HG02610 (cell line): ENCODE data around the gene DCP1A.
"Not testable (repeated sequence)": the region's sequence is repeated elsewhere in the genome, so short reads cannot be mapped to it uniquely, and the experiment has no call there.

Source experiments
- ATAC-seq: cut with Tn5 transposase; IDR thresholded peaks from one replicate; pipeline ENCODE4 v1.9.1; 2021; ENCODE audit warnings: mild to moderate bottlenecking, moderate library complexity; ENCODE audit not compliant: unreplicated experiment

The DCP1A gene

GRCh38 chr3:53329897-53330296 is 17.4 kb downstream of the DCP1A start:
- no peak for ATAC-seq

- no peak for ATAC-seq
These were observed 18.6 kb downstream of the DCP1A start for GRCh38 chr3:53328746-53329145.

GRCh38 chr3:53327986-53328385 is 19.4 kb downstream of the DCP1A start:
- not testable (repeated sequence) for ATAC-seq

GRCh38 chr3:53324105-53324504 is 23.2 kb downstream of the DCP1A start:
- no peak for ATAC-seq

- ATAC-seq, result no peak
These were observed 26.6 kb downstream of the DCP1A start for GRCh38 chr3:53320697-53321096.

- ATAC-seq, result no peak
These were observed 28.8 kb downstream of the DCP1A start for GRCh38 chr3:53318522-53318921.

GRCh38 chr3:53312832-53313231 is 34.5 kb downstream of the DCP1A start:
- ATAC-seq, result no peak

GRCh38 chr3:53311882-53312281 is 35.5 kb downstream of the DCP1A start:
- ATAC-seq, result no peak

- no peak for ATAC-seq
These were observed 43.4 kb downstream of the DCP1A start for GRCh38 chr3:53303957-53304356.

GRCh38 chr3:53303549-53303948 is 43.8 kb downstream of the DCP1A start:
- ATAC-seq, result no peak

- no peak for ATAC-seq
These were observed 46.5 kb downstream of the DCP1A start for GRCh38 chr3:53300826-53301225.

GRCh38 chr3:53299611-53300023 is 47.7 kb downstream of the DCP1A start:
- not testable (repeated sequence) for ATAC-seq

- ATAC-seq, result no peak
These were observed 51.9 kb downstream of the DCP1A start for GRCh38 chr3:53295410-53295809.

- no peak for ATAC-seq
These were observed 53.5 kb downstream of the DCP1A start for GRCh38 chr3:53293867-53294266.

GRCh38 chr3:53288214-53288613 is 59.1 kb downstream of the DCP1A start:
- no peak for ATAC-seq

- ATAC-seq, result no peak
These were observed 60.2 kb downstream of the DCP1A start for GRCh38 chr3:53287131-53287629.

GRCh38 chr3:53286727-53287126 is 60.6 kb downstream of the DCP1A start:
- no peak for ATAC-seq

GRCh38 chr3:53282581-53282980 is 64.8 kb downstream of the DCP1A start:
- no peak for ATAC-seq

- ATAC-seq, result no peak
These were observed 68.7 kb downstream of the DCP1A start for GRCh38 chr3:53278667-53279066.

GRCh38 chr3:53274938-53275605 is 72.3 kb downstream of the DCP1A start:
- no peak for ATAC-seq

GRCh38 chr3:53273146-53273670 is 74.1 kb downstream of the DCP1A start:
- ATAC-seq, result no peak
